ENCODE results near the gene CLCA1. TPM values are rescaled to one million over a fixed set of nuclear protein-coding genes. Genes with fewer than 3 reads are reported as not detected.

The CLCA1 gene
- total and polyA plus RNA-seq, 2 experiments from 2014 or later: not detected

DNA sequence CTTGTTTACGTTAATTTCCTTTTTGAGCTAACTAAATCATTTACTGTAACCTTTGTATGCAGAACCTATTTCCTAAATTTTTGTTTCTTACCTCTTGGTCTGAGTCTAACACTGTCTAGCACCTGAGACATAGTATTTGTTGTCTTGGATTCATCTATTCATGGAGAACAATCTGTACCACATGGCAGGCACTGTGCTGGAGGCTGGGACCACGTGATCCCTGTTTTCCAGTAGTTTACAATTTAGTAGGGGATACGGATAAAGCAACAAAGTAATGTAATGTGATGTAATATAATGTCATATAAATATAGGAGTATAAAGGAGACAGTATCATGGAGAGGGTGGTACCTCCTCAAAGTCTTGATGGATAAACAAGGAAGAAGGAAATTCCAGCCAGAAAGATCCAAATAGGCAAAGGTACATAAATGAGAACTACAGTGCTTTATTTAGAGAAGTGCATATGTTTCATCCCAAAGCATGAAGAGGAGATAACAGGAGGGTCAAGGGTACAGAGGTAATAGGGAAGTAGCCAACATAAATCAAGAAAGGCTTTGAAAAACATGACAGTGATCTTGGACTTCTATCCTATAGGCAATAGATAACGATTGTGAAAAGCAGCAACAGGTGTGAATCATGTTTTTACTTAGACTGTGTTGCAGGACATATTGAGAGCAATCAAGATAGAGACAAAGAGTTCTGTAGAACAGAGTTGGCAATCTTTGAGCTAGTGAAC is 52.2 kb downstream of the CLCA1 start:
- Mint-ChIP-seq H3K27me3 (ENCODE audit: insufficient read depth, low read depth, poor library complexity) (no peaks in the 10 kb centered on the region), H3K4me1 (peaks cover 8% of the 10 kb centered on the region; the same call in 2 of the 3 replicates), H3K9me3 (peaks cover 13% of the 10 kb centered on the region; the same call in 2 of the 3 replicates), H3K36me3 (ENCODE audit: low read depth) (peaks cover 9% of the 10 kb centered on the region; the same call in 2 of the 3 replicates), H3K4me3 (no peak overlapping the region), H3K27ac (no peak overlapping the region)
- H3K4me3 ChIP-seq: no peak overlapping the region
- no peak overlapping the region for H3K27ac ChIP-seq (ENCODE audit: low read depth)
- no peak overlapping the region for H3K4me2 ChIP-seq
- no peaks in the 10 kb centered on the region for H3F3A ChIP-seq (replicated peaks; ENCODE audit: low read depth)
- H3K79me2 ChIP-seq (replicated peaks; ENCODE audit: insufficient read depth): no peaks in the 10 kb centered on the region
- DNase-seq (ENCODE audit: low spot score) (no peak), ATAC-seq (no peak)
- no peak overlapping the region for H2AFZ ChIP-seq
- TF ChIP-seq, protein P1, sequence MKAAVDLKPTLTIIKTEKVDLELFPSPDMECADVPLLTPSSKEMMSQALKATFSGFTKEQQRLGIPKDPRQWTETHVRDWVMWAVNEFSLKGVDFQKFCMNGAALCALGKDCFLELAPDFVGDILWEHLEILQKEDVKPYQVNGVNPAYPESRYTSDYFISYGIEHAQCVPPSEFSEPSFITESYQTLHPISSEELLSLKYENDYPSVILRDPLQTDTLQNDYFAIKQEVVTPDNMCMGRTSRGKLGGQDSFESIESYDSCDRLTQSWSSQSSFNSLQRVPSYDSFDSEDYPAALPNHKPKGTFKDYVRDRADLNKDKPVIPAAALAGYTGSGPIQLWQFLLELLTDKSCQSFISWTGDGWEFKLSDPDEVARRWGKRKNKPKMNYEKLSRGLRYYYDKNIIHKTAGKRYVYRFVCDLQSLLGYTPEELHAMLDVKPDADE (IDR thresholded peaks at IDR 0.05): no peak
- no peak for TF ChIP-seq STAT1 (IDR thresholded peaks at IDR 0.05; ENCODE audit: unreplicated experiment)
- no peak for TF ChIP-seq EZH2 (IDR thresholded peaks at IDR 0.05; ENCODE audit: low read depth, unreplicated experiment)
- TF ChIP-seq ZNF331 (CRISPR knock-in tag; IDR thresholded peaks at IDR 0.05; ENCODE audit: low read depth): no peak
- TF ChIP-seq CREB1 (CRISPR knock-in tag; IDR thresholded peaks at IDR 0.05; ENCODE audit: low read depth): no peak
- no peak for TF ChIP-seq POLR2AphosphoS5 (IDR thresholded peaks at IDR 0.05; ENCODE audit: low read depth)
- no peak for TF ChIP-seq ZNF462 (CRISPR knock-in tag; IDR thresholded peaks at IDR 0.05)
- no peak for TF ChIP-seq ZNF114 (CRISPR knock-in tag; IDR thresholded peaks at IDR 0.05)
- TF ChIP-seq, protein P2, sequence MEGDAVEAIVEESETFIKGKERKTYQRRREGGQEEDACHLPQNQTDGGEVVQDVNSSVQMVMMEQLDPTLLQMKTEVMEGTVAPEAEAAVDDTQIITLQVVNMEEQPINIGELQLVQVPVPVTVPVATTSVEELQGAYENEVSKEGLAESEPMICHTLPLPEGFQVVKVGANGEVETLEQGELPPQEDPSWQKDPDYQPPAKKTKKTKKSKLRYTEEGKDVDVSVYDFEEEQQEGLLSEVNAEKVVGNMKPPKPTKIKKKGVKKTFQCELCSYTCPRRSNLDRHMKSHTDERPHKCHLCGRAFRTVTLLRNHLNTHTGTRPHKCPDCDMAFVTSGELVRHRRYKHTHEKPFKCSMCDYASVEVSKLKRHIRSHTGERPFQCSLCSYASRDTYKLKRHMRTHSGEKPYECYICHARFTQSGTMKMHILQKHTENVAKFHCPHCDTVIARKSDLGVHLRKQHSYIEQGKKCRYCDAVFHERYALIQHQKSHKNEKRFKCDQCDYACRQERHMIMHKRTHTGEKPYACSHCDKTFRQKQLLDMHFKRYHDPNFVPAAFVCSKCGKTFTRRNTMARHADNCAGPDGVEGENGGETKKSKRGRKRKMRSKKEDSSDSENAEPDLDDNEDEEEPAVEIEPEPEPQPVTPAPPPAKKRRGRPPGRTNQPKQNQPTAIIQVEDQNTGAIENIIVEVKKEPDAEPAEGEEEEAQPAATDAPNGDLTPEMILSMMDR (conservative IDR thresholded peaks at IDR 0.05; ENCODE audit: low read depth in 2 of 2): no peak
- TF ChIP-seq NANOG (IDR thresholded peaks at IDR 0.05; ENCODE audit: borderline replicate concordance): no peak
- TF ChIP-seq REST (IDR thresholded peaks at IDR 0.05; ENCODE audit: unreplicated experiment): no peak
- no peak for TF ChIP-seq JUNB (IDR thresholded peaks at IDR 0.05; ENCODE audit: unreplicated experiment)
- TF ChIP-seq EZH2phosphoT487 (IDR thresholded peaks at IDR 0.05; ENCODE audit: unreplicated experiment): no peak
- H4K20me1 ChIP-seq (replicated peaks; ENCODE audit: insufficient read depth): no peaks in the 10 kb centered on the region
- H3K9me2 ChIP-seq (ENCODE audit: insufficient read depth): no peaks in the 10 kb centered on the region; the same call in 1 of the 2 replicates
- H3K36me3 ChIP-seq (ENCODE audit: insufficient read depth): 0 out of 2 replicates have a peak, but pooled peaks cover 3% of the 10 kb centered on the region
- H3K27me3 ChIP-seq (ENCODE audit: insufficient read depth): no peaks in the 10 kb centered on the region
- no peaks in the 10 kb centered on the region for H3K4me1 ChIP-seq (ENCODE audit: insufficient read depth)
